ENCODE results near the gene TDO2.

The TDO2 gene

GRCh38 chr4:155891058-155891457, 12.4 kb upstream of the TDO2 start:
- no peak for TF ChIP-seq CTCF (IDR thresholded peaks at IDR 0.05)

- no peak for TF ChIP-seq CTCF (IDR thresholded peaks at IDR 0.05)
Observed at GRCh38 chr4:155899891-155900290, 3.6 kb upstream of the TDO2 start.

GRCh38 chr4:155900381-155900780, 3.1 kb upstream of the TDO2 start:
- TF ChIP-seq CTCF (IDR thresholded peaks at IDR 0.05) = no peak

GRCh38 chr4:155901013-155901412, 2.5 kb upstream of the TDO2 start:
- TF ChIP-seq CTCF (IDR thresholded peaks at IDR 0.05) = no peak

- no peak for TF ChIP-seq CTCF (IDR thresholded peaks at IDR 0.05)
Observed at GRCh38 chr4:155904331-155904730, 835 bp downstream of the TDO2 start.

- TF ChIP-seq CTCF (IDR thresholded peaks at IDR 0.05) = no peak
Observed at GRCh38 chr4:155906554-155907247, 3.2 kb downstream of the TDO2 start.

- TF ChIP-seq CTCF (IDR thresholded peaks at IDR 0.05) = no peak
Observed at GRCh38 chr4:155907556-155907955, 4.1 kb downstream of the TDO2 start.
